CD4-positive, alpha-beta T cell treated with Interleukin-1 beta for 1 hour (primary cell): ENCODE results near the gene MGAT4B.

Experiments used
- DNase-seq, 2 donors: peaks; one replicate each; pipeline ENCODE4 v3.0.0-alpha.2; 2020 to 2022

The MGAT4B gene

GRCh38 chr5:179825655-179826182 is 19.1 kb upstream of the MGAT4B start:
- no peak for DNase-seq

- DNase-seq = no peak
These were observed 18.1 kb upstream of the MGAT4B start for GRCh38 chr5:179824745-179825112.

GRCh38 chr5:179823937-179824744 is 17.5 kb upstream of the MGAT4B start:
- no peak for DNase-seq

- no peak for DNase-seq
These were observed 15.9 kb upstream of the MGAT4B start for GRCh38 chr5:179822444-179822990.

- DNase-seq = peak in 1 of 2 donors; percentile 12
These were observed 15.4 kb upstream of the MGAT4B start for GRCh38 chr5:179822059-179822432.

GRCh38 chr5:179821298-179822058 is 14.8 kb upstream of the MGAT4B start:
- DNase-seq = peak; percentile 91

- peak; percentile 84 to 87 for DNase-seq
These were observed 14.0 kb upstream of the MGAT4B start, which contains the start of gene SQSTM1 for GRCh38 chr5:179820483-179821297. TSS of gene SQSTM1 (plus strand) at chr5:179820905. CDS start at chr5:179820937, 32 bp downstream.

- no peak for DNase-seq
These were observed 13.4 kb upstream of the MGAT4B start for GRCh38 chr5:179820127-179820482.

- peak in 1 of 2 donors; percentile 60 for DNase-seq
These were observed 12.8 kb upstream of the MGAT4B start for GRCh38 chr5:179819296-179820126.

- DNase-seq = peak; percentile 92 to 95
These were observed 12.2 kb upstream of the MGAT4B start for GRCh38 chr5:179818746-179819295.

- no peak for DNase-seq
These were observed 11.5 kb upstream of the MGAT4B start for GRCh38 chr5:179817890-179818745.

GRCh38 chr5:179817470-179817840 is 10.8 kb upstream of the MGAT4B start:
- no peak for DNase-seq

GRCh38 chr5:179816796-179817469 is 10.3 kb upstream of the MGAT4B start:
- DNase-seq = no peak

GRCh38 chr5:179816401-179816795 is 9.7 kb upstream of the MGAT4B start:
- no peak for DNase-seq

- DNase-seq = no peak
These were observed 9.0 kb upstream of the MGAT4B start for GRCh38 chr5:179815491-179816249.

GRCh38 chr5:179814090-179814489 is 7.4 kb upstream of the MGAT4B start:
- no peak for DNase-seq

- DNase-seq = no peak
These were observed 6.4 kb upstream of the MGAT4B start for GRCh38 chr5:179812997-179813607.

GRCh38 chr5:179812135-179812825 is 5.6 kb upstream of the MGAT4B start:
- DNase-seq = no peak
